B cell (primary cell): ENCODE results near the gene RGPD6. TPM values are rescaled to one million over a fixed set of nuclear protein-coding genes. Genes with fewer than 3 reads are reported as not detected.
"Not testable (repeated sequence)": the region's sequence is repeated elsewhere in the genome, so short reads cannot be mapped to it uniquely, and the experiment has no call there.

Source experiments
- ATAC-seq: fragments of 200-7000 bp; cut with Tn5 transposase; one replicate; pipeline ENCODE4 v1.10.0; 2021; ENCODE audit warnings: low read depth, mild to moderate bottlenecking, moderate number of reproducible peaks, moderate library complexity
- CTCF ChIA-PET: fragments of 350-600 bp; sonication (Branson Sonifier 250); formaldehyde crosslinking; loops from one replicate; lab custom pipeline; 2021; ENCODE audit warnings: antibody characterized with exemption, inconsistent platforms; lab: Charles Lee
- POLR2A ChIA-PET: fragments of 350-600 bp; sonication (Branson Sonifier 250); formaldehyde crosslinking; loops from one replicate; lab custom pipeline; 2021; ENCODE audit warnings: antibody characterized with exemption; lab: Charles Lee
- DNase-seq: peaks from one replicate; pipeline ENCODE4 v3.0.0; 2013
- H2AFZ ChIP-seq: 2 replicates; pipeline ENCODE4 v1.6.1; 2012; ENCODE audit warnings: mild to moderate bottlenecking, low read depth, low read length; ENCODE audit not compliant: insufficient read depth, poor library complexity, severe bottlenecking
- H3K27ac ChIP-seq, 2 donors: 1 replicate in 1 of 2; 2 replicates in 1 of 2; pipeline ENCODE4 v1.5.1; 2012 to 2013; ENCODE audit warnings: low read length in 2 of 2, mild to moderate bottlenecking in 2 of 2, moderate library complexity in 1 of 2
- H3K27me3 ChIP-seq, 4 experiments: fragments of 200-600 bp in 1 of 4; sonication (generic) in 1 of 4; replicated peaks in 1 of 4; 1 replicate in 2 of 4; 2 replicates in 2 of 4; pipeline versions ENCODE4 v1.6.1 to v1.7.0; 2013 to 2016; ENCODE audit warnings: low read length in 3 of 4, mild to moderate bottlenecking in 2 of 4, mixed read lengths in 1 of 4, moderate library complexity in 1 of 4; ENCODE audit not compliant: insufficient read depth in 4 of 4, control insufficient read depth in 3 of 4; ENCODE audit errors: control extremely low read depth in 1 of 4
- H3K36me3 ChIP-seq, 2 experiments: replicated peaks in 1 of 2; 1 replicate in 1 of 2; 2 replicates in 1 of 2; pipeline versions ENCODE4 v1.6.1 to v1.7.1; 2013; ENCODE audit warnings: low read length in 1 of 2; ENCODE audit not compliant: insufficient read depth in 2 of 2, control insufficient read depth in 1 of 2; ENCODE audit errors: control extremely low read depth in 1 of 2, extremely low read depth in 1 of 2
- H3K4me1 ChIP-seq, 2 donors: fragments of 200-600 bp in 1 of 2; sonication (generic) in 1 of 2; 1 replicate in 1 of 2; 2 replicates in 1 of 2; pipeline versions ENCODE4 v1.5.1 to v1.6.1; 2013 to 2017; ENCODE audit warnings: low read length in 2 of 2; ENCODE audit not compliant: control insufficient read depth in 2 of 2, insufficient read depth in 2 of 2
- H3K4me2 ChIP-seq: replicated peaks from 2 replicates; pipeline ENCODE3; 2012; ENCODE audit warnings: mild to moderate bottlenecking, low read depth, low read length; ENCODE audit not compliant: poor library complexity, severe bottlenecking
- H3K4me3 ChIP-seq, 5 experiments: fragments of 200-600 bp in 1 of 5; sonication (generic) in 1 of 5; 1 replicate in 3 of 5; 2 replicates in 2 of 5; pipeline versions ENCODE4 v1.5.1 to v1.7.0; 2011 to 2016; ENCODE audit warnings: low read length in 4 of 5, mild to moderate bottlenecking in 4 of 5, low read depth in 2 of 5, control low read depth in 1 of 5, moderate library complexity in 1 of 5; ENCODE audit not compliant: insufficient read depth in 1 of 5; ENCODE audit errors: control extremely low read depth in 1 of 5, extremely low read depth in 1 of 5
- H3K79me2 ChIP-seq: fragments of 200-600 bp; sonication (generic); one replicate; pipeline ENCODE4 v1.6.0; 2016; ENCODE audit warnings: low read length; ENCODE audit not compliant: control insufficient read depth, insufficient read depth
- H3K9ac ChIP-seq: fragments of 200-600 bp; sonication (generic); 2 replicates; pipeline ENCODE4 v1.6.1; 2017; ENCODE audit warnings: mild to moderate bottlenecking, low read length, moderate library complexity
- H3K9me3 ChIP-seq, 3 donors: one replicate each; pipeline versions ENCODE4 v1.6.1 to v1.7.1; 2013; ENCODE audit warnings: low read length in 2 of 3; ENCODE audit not compliant: control insufficient read depth in 2 of 3, insufficient read depth in 1 of 3; ENCODE audit errors: control extremely low read depth in 1 of 3
- H4K20me1 ChIP-seq: 2 replicates; pipeline ENCODE4 v1.6.0; 2012; ENCODE audit warnings: mild to moderate bottlenecking, low read length; ENCODE audit not compliant: insufficient read depth, control insufficient read depth, poor library complexity, severe bottlenecking
- H3K27ac Mint-ChIP-seq: one replicate; pipeline ENCODE4 v1.8.0; 2021; ENCODE audit warnings: mixed read lengths
- H3K27me3 Mint-ChIP-seq: one replicate; pipeline ENCODE4 v1.8.0; 2021; ENCODE audit warnings: mixed read lengths
- H3K4me1 Mint-ChIP-seq: one replicate; pipeline ENCODE4 v1.8.0; 2021; ENCODE audit warnings: mixed read lengths
- H3K4me3 Mint-ChIP-seq: one replicate; pipeline ENCODE4 v1.8.0; 2021; ENCODE audit warnings: mixed read lengths
- H3K9me3 Mint-ChIP-seq: one replicate; pipeline ENCODE4 v1.8.0; 2022; ENCODE audit warnings: mixed read lengths; ENCODE audit not compliant: insufficient read depth
- WGBS: methylation state at CpG from one replicate; pipeline ENCODE4 v1.1.5; 2013; ENCODE audit warnings: missing lambda C conversion rate; ENCODE audit not compliant: insufficient coverage; 5-methylcytosine and 5-hydroxymethylcytosine counted together
- intact Hi-C: fragments of 100-400 bp; cut with micrococcal nuclease; formaldehyde crosslinking; loops from one replicate; pipeline ENCODE4 v1.10.0; 2022
- polyA plus RNA-seq: library from polyadenylated mRNA; depleted of rRNA; stranded (reverse); fragments of >200 nt; gene quantifications from 2 replicates; pipeline ENCODE4 v1.2.3, GENCODE V29; 2012
- total RNA-seq, 2 donors: library from RNA; stranded (reverse); fragments of 120-200 nt in 1 of 2; gene quantifications; 1 replicate in 1 of 2; 2 replicates in 1 of 2; pipeline versions ENCODE4 v1.2.3 to v1.2.4, GENCODE V29; 2013 to 2022

RGPD6 gene
- total and polyA plus RNA-seq, 2 donors (not counting 1 experiment from before 2014, with no cell fraction given): 5.1 to 79.5 TPM

GRCh38 chr2:110482697-110483096 is 94.3 kb downstream of the RGPD6 start:
- H3K4me3 Mint-ChIP-seq, ATAC-seq, DNase-seq, H3K9me3 Mint-ChIP-seq, H3K4me3 ChIP-seq, H3K4me2 ChIP-seq, intact Hi-C loops, H2AFZ ChIP-seq, H3K27me3 Mint-ChIP-seq, H3K27me3 ChIP-seq, H3K36me3 ChIP-seq, H3K79me2 ChIP-seq, H3K4me1 Mint-ChIP-seq, H3K4me1 ChIP-seq, H3K27ac ChIP-seq, POLR2A ChIA-PET, H3K9me3 ChIP-seq, H4K20me1 ChIP-seq, H3K9ac ChIP-seq, H3K27ac Mint-ChIP-seq, CTCF ChIA-PET: not testable (repeated sequence)
- WGBS: no CpG with 5 or more reads among the region's 4 CpGs

- H3K27me3 ChIP-seq, intact Hi-C loops, ATAC-seq, H3K36me3 ChIP-seq, H3K4me1 ChIP-seq, H4K20me1 ChIP-seq, H3K27me3 Mint-ChIP-seq, DNase-seq, H3K27ac ChIP-seq, H2AFZ ChIP-seq, H3K79me2 ChIP-seq, CTCF ChIA-PET, H3K4me3 ChIP-seq, H3K9ac ChIP-seq, H3K4me1 Mint-ChIP-seq, H3K4me2 ChIP-seq, H3K27ac Mint-ChIP-seq, H3K4me3 Mint-ChIP-seq, POLR2A ChIA-PET, H3K9me3 ChIP-seq, H3K9me3 Mint-ChIP-seq: not testable (repeated sequence)
- WGBS: no CpG with 5 or more reads among the region's 3 CpGs
Measured at GRCh38 chr2:110481200-110481599, 95.8 kb downstream of the RGPD6 start.

- H3K4me1 Mint-ChIP-seq, H3K4me1 ChIP-seq, H3K9ac ChIP-seq, H3K4me3 Mint-ChIP-seq, H3K27me3 ChIP-seq, H3K4me3 ChIP-seq, H4K20me1 ChIP-seq, intact Hi-C loops, CTCF ChIA-PET, H3K27ac ChIP-seq, POLR2A ChIA-PET, ATAC-seq, H3K9me3 Mint-ChIP-seq, H3K4me2 ChIP-seq, H3K27ac Mint-ChIP-seq, H2AFZ ChIP-seq, H3K9me3 ChIP-seq, H3K79me2 ChIP-seq, DNase-seq, H3K36me3 ChIP-seq, H3K27me3 Mint-ChIP-seq: not testable (repeated sequence)
- no CpG with 5 or more reads among the region's 4 CpGs for WGBS
Measured at GRCh38 chr2:110480084-110480483, 96.9 kb downstream of the RGPD6 start.

- H3K27me3 Mint-ChIP-seq, H3K4me3 Mint-ChIP-seq, H3K27me3 ChIP-seq, H3K4me1 Mint-ChIP-seq, intact Hi-C loops, H3K36me3 ChIP-seq, H4K20me1 ChIP-seq, H3K9ac ChIP-seq, H3K4me3 ChIP-seq, H3K4me2 ChIP-seq, ATAC-seq, DNase-seq, H3K9me3 ChIP-seq, POLR2A ChIA-PET, H3K79me2 ChIP-seq, CTCF ChIA-PET, H3K27ac ChIP-seq, H3K9me3 Mint-ChIP-seq, H3K4me1 ChIP-seq, H2AFZ ChIP-seq, H3K27ac Mint-ChIP-seq: not testable (repeated sequence)
- no CpG with 5 or more reads among the region's 7 CpGs for WGBS
Measured at GRCh38 chr2:110477370-110477769, 99.7 kb downstream of the RGPD6 start.
